Panc1 (cell line): ENCODE measurements around the gene IFT27. TPM values are rescaled to one million over a fixed set of nuclear protein-coding genes. Genes with fewer than 3 reads are reported as not detected.

Source experiments
- ATAC-seq: fragments of 200-7000 bp; cut with Tn5 transposase; 2 replicates; pipeline ENCODE4 v1.9.1; 2020; ENCODE audit warnings: mild to moderate bottlenecking, moderate library complexity
- Bru-seq: library from RNA; stranded (reverse); fragments of 400-500 nt; gene quantifications from one replicate; lab custom pipeline; 2021; lab: Mats Ljungman, UMichigan
- BruChase-seq, 2 experiments: library from RNA; stranded (reverse); fragments of 400-500 nt; gene quantifications; one replicate each; lab custom pipeline; 2021; lab: Mats Ljungman, UMichigan
- BruUV-seq: library from RNA; stranded (reverse); fragments of 400-500 nt; replicated peaks from 2 replicates; lab custom pipeline; 2021; lab: Mats Ljungman, UMichigan
- CTCF ChIA-PET: fragments of 300-600 bp; sonication (Branson Sonifier 250); formaldehyde crosslinking; loops from one replicate; lab custom pipeline; 2022; ENCODE audit warnings: antibody characterized with exemption; lab: Charles Lee
- POLR2A ChIA-PET: fragments of 300-600 bp; sonication (Branson Sonifier 250); formaldehyde crosslinking; loops from one replicate; lab custom pipeline; 2022; ENCODE audit warnings: antibody characterized with exemption; lab: Charles Lee
- DNase-seq: peaks from one replicate; pipeline ENCODE4 v3.0.0-alpha.2; 2010; ENCODE audit warnings: low read depth, low spot score
- H3K27ac ChIP-seq: 2 replicates; pipeline ENCODE4 v1.5.1; 2011; ENCODE audit warnings: mild to moderate bottlenecking, low read length, inconsistent platforms
- H3K27me3 ChIP-seq: fragments of 200-500 bp; sonication (Bioruptor generic); 2 replicates; pipeline ENCODE4 v1.6.0; 2014; ENCODE audit warnings: low read length, inconsistent platforms; ENCODE audit not compliant: control insufficient read depth, insufficient read depth
- H3K36me3 ChIP-seq: fragments of 200-500 bp; sonication (Bioruptor generic); 2 replicates; pipeline ENCODE4 v1.5.1; 2014; ENCODE audit warnings: inconsistent platforms, mild to moderate bottlenecking, low read length, moderate library complexity; ENCODE audit not compliant: control insufficient read depth, insufficient read depth
- H3K4me1 ChIP-seq: 2 replicates; pipeline ENCODE4 v1.5.1; 2011; ENCODE audit warnings: inconsistent platforms, mild to moderate bottlenecking, low read length, moderate library complexity; ENCODE audit not compliant: control insufficient read depth, insufficient read depth
- H3K4me3 ChIP-seq, 2 experiments: 2 replicates each; pipeline ENCODE4 v1.5.1; 2011 to 2012; ENCODE audit warnings: low read depth in 2 of 2, low read length in 2 of 2, mild to moderate bottlenecking in 2 of 2, inconsistent platforms in 1 of 2, moderate library complexity in 1 of 2
- H3K9me3 ChIP-seq: fragments of 200-500 bp; sonication (Bioruptor generic); 2 replicates; pipeline ENCODE4 v1.5.1; 2014; ENCODE audit warnings: low read depth, mild to moderate bottlenecking, inconsistent platforms, low read length, moderate library complexity; ENCODE audit not compliant: control insufficient read depth, insufficient read depth
- CTCF ChIP-seq: fragments of 450-650 bp; IDR thresholded peaks from 2 replicates; pipeline ENCODE4 v1.5.1; 2017; ENCODE audit warnings: mild to moderate bottlenecking
- POLR2AphosphoS5 ChIP-seq: IDR thresholded peaks from 2 replicates; pipeline ENCODE4 v1.6.1; 2012; ENCODE audit warnings: mild to moderate bottlenecking, low read depth, low read length, moderate library complexity
- SIN3A ChIP-seq: IDR thresholded peaks from 2 replicates; pipeline ENCODE4 v1.6.1; 2012; ENCODE audit warnings: low read depth, mild to moderate bottlenecking, low read length, moderate library complexity, borderline replicate concordance; ENCODE audit not compliant: insufficient read depth
- TCF7L2 ChIP-seq: IDR thresholded peaks from 2 replicates; pipeline ENCODE4 v1.6.1; 2011; ENCODE audit warnings: mild to moderate bottlenecking, low read depth, low read length, inconsistent platforms
- in situ Hi-C: cut with HindIII; loops from 2 replicates; pipeline ENCODE4 v1.10.0; 2016; ENCODE audit warnings: low sequenced_read_pairs, low pct_unique_long_range_greater_than_20kb
- intact Hi-C: fragments of 100-400 bp; cut with micrococcal nuclease; formaldehyde crosslinking; loops from one replicate; pipeline ENCODE4 v1.10.0; 2022; ENCODE audit not compliant: unreplicated experiment
- long read RNA-seq: library from polyadenylated mRNA; unstranded; transcript quantifications from one replicate; pipeline ENCODE4 v2.0.0, GENCODE V29; 2021; ENCODE audit not compliant: unreplicated experiment
- polyA plus RNA-seq: library from polyadenylated mRNA; unstranded; fragments of >200 nt; gene quantifications from one replicate; pipeline ENCODE4 v1.2.1, GENCODE V29; 2012; ENCODE audit warnings: missing spikeins; ENCODE audit not compliant: insufficient read length
- total RNA-seq: library from RNA; stranded (reverse); gene quantifications from one replicate; pipeline ENCODE4 v1.2.1, GENCODE V29; 2021; ENCODE audit not compliant: unreplicated experiment
- TF ChIP-seq, protein P1 (sequence below), 2 experiments: IDR thresholded peaks; 2 replicates each; pipeline ENCODE4 v1.6.1; 2011 to 2012; ENCODE audit warnings: low read depth in 2 of 2, control low read depth in 1 of 2, low read length in 1 of 2, mild to moderate bottlenecking in 1 of 2, moderate library complexity in 1 of 2; ENCODE audit not compliant: insufficient read depth in 1 of 2

The IFT27 gene
- total RNA-seq (44.4 TPM), Bru-seq, nascent RNA (percentile 54 among the genes with signal in this experiment), BruChase-seq, experiment 1, labeled RNA remaining after a 2-hour chase (percentile 67 among the genes with signal in this experiment), BruChase-seq, experiment 2, labeled RNA remaining after a 6-hour chase (percentile 58 among the genes with signal in this experiment)
- 47.0 TPM for polyA plus RNA-seq
- long read RNA-seq, transcript IFT27-205 (7 exons, 1,095 nt): major isoform, 30 of 73 reads
- long read RNA-seq, partial matches to known transcripts: 38 of 73 reads
- long read RNA-seq, other reads (novel, unspliced or antisense): 5 of 73 reads

GRCh38 chr22:36775964-36776669 is at the start of gene IFT27:
IFT27 (minus strand) TSS chr22:36776119; CDS start chr22:36775707, 412 bp downstream.
- TF ChIP-seq POLR2AphosphoS5 (peak; percentile 16; the same call in 1 of the 2 replicates), CTCF (no peak), TCF7L2 (peak; percentile 29; the same call in 1 of the 2 replicates)

DNA sequence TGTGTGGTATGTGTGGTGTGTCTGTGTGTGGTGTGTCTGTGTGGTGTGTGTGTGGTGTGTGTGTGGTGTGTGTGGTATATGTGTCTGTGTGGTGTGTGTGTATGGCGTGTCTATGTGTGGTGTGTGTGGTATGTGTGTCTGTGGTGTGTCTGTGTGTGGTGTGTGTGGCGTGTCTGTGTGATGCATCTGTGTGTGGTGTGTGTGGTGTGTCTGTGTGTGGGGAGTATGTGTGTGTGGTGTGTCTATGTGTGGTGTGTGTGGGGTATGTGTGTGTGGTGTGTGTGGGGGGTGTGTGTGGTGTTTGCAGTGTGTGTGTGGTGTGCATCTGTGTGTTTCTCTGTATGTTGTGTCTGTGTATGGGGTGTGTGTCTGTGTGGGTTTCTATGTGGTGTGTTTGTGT is 48.7 kb upstream of the IFT27 start:
- ChIA-PET POLR2A (no interaction called here), CTCF (no interaction called here)
- ATAC-seq (no peak), DNase-seq (no peak)
- in situ Hi-C loops (no loop called here), intact Hi-C loops (no loop called here)
- no peaks in the 10 kb centered on the region for H3K27me3 ChIP-seq
- H3K4me1 ChIP-seq: no peaks in the 10 kb centered on the region
- H3K27ac ChIP-seq: no peak overlapping the region
- no TSS peak for BruUV-seq
- H3K36me3 ChIP-seq: no peaks in the 10 kb centered on the region
- TF ChIP-seq SIN3A (no peak), POLR2AphosphoS5 (no peak), CTCF (no peak), TCF7L2 (no peak)
- TF ChIP-seq, protein P1, sequence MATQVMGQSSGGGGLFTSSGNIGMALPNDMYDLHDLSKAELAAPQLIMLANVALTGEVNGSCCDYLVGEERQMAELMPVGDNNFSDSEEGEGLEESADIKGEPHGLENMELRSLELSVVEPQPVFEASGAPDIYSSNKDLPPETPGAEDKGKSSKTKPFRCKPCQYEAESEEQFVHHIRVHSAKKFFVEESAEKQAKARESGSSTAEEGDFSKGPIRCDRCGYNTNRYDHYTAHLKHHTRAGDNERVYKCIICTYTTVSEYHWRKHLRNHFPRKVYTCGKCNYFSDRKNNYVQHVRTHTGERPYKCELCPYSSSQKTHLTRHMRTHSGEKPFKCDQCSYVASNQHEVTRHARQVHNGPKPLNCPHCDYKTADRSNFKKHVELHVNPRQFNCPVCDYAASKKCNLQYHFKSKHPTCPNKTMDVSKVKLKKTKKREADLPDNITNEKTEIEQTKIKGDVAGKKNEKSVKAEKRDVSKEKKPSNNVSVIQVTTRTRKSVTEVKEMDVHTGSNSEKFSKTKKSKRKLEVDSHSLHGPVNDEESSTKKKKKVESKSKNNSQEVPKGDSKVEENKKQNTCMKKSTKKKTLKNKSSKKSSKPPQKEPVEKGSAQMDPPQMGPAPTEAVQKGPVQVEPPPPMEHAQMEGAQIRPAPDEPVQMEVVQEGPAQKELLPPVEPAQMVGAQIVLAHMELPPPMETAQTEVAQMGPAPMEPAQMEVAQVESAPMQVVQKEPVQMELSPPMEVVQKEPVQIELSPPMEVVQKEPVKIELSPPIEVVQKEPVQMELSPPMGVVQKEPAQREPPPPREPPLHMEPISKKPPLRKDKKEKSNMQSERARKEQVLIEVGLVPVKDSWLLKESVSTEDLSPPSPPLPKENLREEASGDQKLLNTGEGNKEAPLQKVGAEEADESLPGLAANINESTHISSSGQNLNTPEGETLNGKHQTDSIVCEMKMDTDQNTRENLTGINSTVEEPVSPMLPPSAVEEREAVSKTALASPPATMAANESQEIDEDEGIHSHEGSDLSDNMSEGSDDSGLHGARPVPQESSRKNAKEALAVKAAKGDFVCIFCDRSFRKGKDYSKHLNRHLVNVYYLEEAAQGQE (IDR thresholded peaks at IDR 0.05; ENCODE audit: insufficient read depth in 1 of 2, low read depth in 2 of 2, low read length in 1 of 2): no peak
- no peak overlapping the region for H3K4me3 ChIP-seq
- H3K9me3 ChIP-seq: no peaks in the 10 kb centered on the region

More at GRCh38 chr22:36775964-36776669, at the start of gene IFT27:
- ChIA-PET POLR2A (interaction anchor here (0.6 to 0.8 kb wide), 5 partner anchors 130 to 1426 kb away, joined by 3 to 4 read pairs (median 3); partner anchors contain the start of genes EIF3D and MAFF), CTCF (interaction anchor here (0.6 to 1.1 kb wide), 3 partner anchors 72 to 246 kb away, joined by 3 to 9 read pairs (median 3); partner anchors contain the start of gene CACNG2)
- Histone ChIP-seq H3K27ac (peak within 1 kb of the TSS; percentile 85), H3K27me3 (no peaks in the 10 kb centered on the region), H3K9me3 (no peaks in the 10 kb centered on the region), H3K4me3 (peak within 1 kb of the TSS; percentile 74 to 76), H3K36me3 (no peaks in the 10 kb centered on the region), H3K4me1 (peaks cover 13% of the 10 kb centered on the region)
- peak; percentile 99 for DNase-seq
- peak; percentile 98 for ATAC-seq
- BruUV-seq: no TSS peak
- in situ Hi-C loops (no loop called here), intact Hi-C loops (loop anchor here (2.0 kb wide), 1 partner anchor 229 kb away; no protein-coding TSS in a partner anchor)
